ENCODE measurements around the gene MAP3K3. TPM values are rescaled to one million over a fixed set of nuclear protein-coding genes. Genes with fewer than 3 reads are reported as not detected.

MAP3K3 gene
- total and polyA plus RNA-seq, 9 of the 15 experiments (the other 6 are each of a cell fraction or from before 2014, with no cell fraction given), result 0.69 to 16.5 (median 12.1) TPM

- Histone ChIP-seq H3K4me2 (ENCODE audit: insufficient read depth, low read length) (no peak overlapping the region), H3K36me3 (ENCODE audit: control insufficient read depth, insufficient read depth, low read length) (peaks cover 22% of the 10 kb centered on the region; the same call in 2 of the 3 replicates), H3K27ac (ENCODE audit: extremely low read depth, low read depth, low read length) (no peak overlapping the region), H3K27me3 (ENCODE audit: control insufficient read depth in 2 of 2, insufficient read depth in 2 of 2, low read length in 2 of 2) (no peaks in the 10 kb centered on the region), H2AFZ (ENCODE audit: low read depth, low read length) (no peak overlapping the region), H3K4me1 (replicated peaks in 1 of 2; ENCODE audit: control insufficient read depth in 2 of 2, insufficient read depth in 2 of 2, low read length in 2 of 2) (peaks cover 0 to 34% of the 10 kb centered on the region in 2 experiments; a peak in 2 of 5 replicates), H3K4me3 (no peak overlapping the region), H4K20me1 (replicated peaks; ENCODE audit: control insufficient read depth, insufficient read depth, low read length) (peaks cover 7% of the 10 kb centered on the region), H3K79me2 (ENCODE audit: control insufficient read depth, insufficient read depth, low read length) (no peaks in the 10 kb centered on the region), H3K9me1 (ENCODE audit: control insufficient read depth, insufficient read depth, low read length) (peaks cover 3% of the 10 kb centered on the region), H3K9me3 (replicated peaks; ENCODE audit: control insufficient read depth, insufficient read depth, low read depth, low read length) (no peaks in the 10 kb centered on the region), H3K9ac (ENCODE audit: insufficient read depth in 1 of 2, low read depth in 2 of 2, low read length in 2 of 2) (0 out of 4 replicates have a peak overlapping the region, but pooled peaks of 1 of the 2 experiments have one; percentile 0)
- FAIRE-seq, result no peak
- no peak for ATAC-seq
- TSS peak; percentile 47 for BruUV-seq (replicated peaks)
- ChIA-PET CTCF (ENCODE audit: low intra/inter-chr PET ratio) (no interaction called here), POLR2A (interaction anchor here (0.5 to 1.4 kb wide), 6 partner anchors 12 to 262 kb away, joined by 3 to 4 read pairs (median 3); no protein-coding TSS in a partner anchor)
- no peak for TF ChIP-seq ZNF639 (CRISPR knock-in tag; conservative IDR thresholded peaks at IDR 0.05 in 1 of 2, IDR thresholded peaks at IDR 0.05 in 1 of 2)
- peak; percentile 39; the same call in 1 of the 2 replicates for TF ChIP-seq POLR2G (IDR thresholded peaks at IDR 0.05; ENCODE audit: low read depth, low read length)
- intact Hi-C loops (cut with micrococcal nuclease) (loop anchor here (5.0 to 10.0 kb wide), 3 partner anchors 73 to 268 kb away; partner anchors contain the start of gene MAP3K3), in situ Hi-C loops (cut with MboI) (no loop called here)
- DNase-seq (ENCODE audit: extremely low read depth in 1 of 4, low spot score in 3 of 4), result no peak
- WGBS (ENCODE audit: insufficient coverage, low coverage, missing lambda C conversion rate), result 79% methylated on average over 15 of the region's 15 CpGs
These were observed 72.9 kb downstream of the MAP3K3 start for GRCh38 chr17:63694950-63695773.
